Neuron (in vitro differentiated cells): Measurements from ENCODE around the gene HRK.

Experiments
- H2AFZ ChIP-seq: one replicate; pipeline ENCODE4 v1.6.1; 2013; ENCODE audit warnings: low read depth, mild to moderate bottlenecking, inconsistent platforms, low read length, moderate library complexity
- H3K27me3 ChIP-seq: one replicate; pipeline ENCODE4 v1.6.1; 2013; ENCODE audit warnings: low read length; ENCODE audit not compliant: insufficient read depth
- H3K36me3 ChIP-seq: one replicate; pipeline ENCODE4 v1.6.1; 2013; ENCODE audit warnings: low read length; ENCODE audit not compliant: insufficient read depth
- H3K4me1 ChIP-seq: one replicate; pipeline ENCODE4 v1.6.1; 2013; ENCODE audit warnings: low read length; ENCODE audit not compliant: insufficient read depth
- H3K4me3 ChIP-seq: 2 replicates; pipeline ENCODE4 v1.5.1; 2013; ENCODE audit warnings: mild to moderate bottlenecking, low read length, moderate library complexity
- H3K9me3 ChIP-seq: one replicate; pipeline ENCODE4 v1.6.1; 2013; ENCODE audit warnings: low read length

The HRK gene

GRCh38 chr12:116853507-116853906 is 27.7 kb downstream of the HRK start:
- Histone ChIP-seq H3K4me1 (peaks cover 9% of the 10 kb centered on the region), H3K36me3 (peaks cover 6% of the 10 kb centered on the region), H2AFZ (no peak overlapping the region), H3K4me3 (no peak overlapping the region), H3K27me3 (no peaks in the 10 kb centered on the region), H3K9me3 (no peaks in the 10 kb centered on the region)

- no peaks in the 10 kb centered on the region for H3K9me3 ChIP-seq
- peaks cover 3% of the 10 kb centered on the region for H3K4me1 ChIP-seq
- H3K27me3 ChIP-seq: no peaks in the 10 kb centered on the region
- H3K36me3 ChIP-seq: peaks cover 6% of the 10 kb centered on the region
- no peak overlapping the region for H2AFZ ChIP-seq
- no peak overlapping the region for H3K4me3 ChIP-seq
These were observed 28.9 kb downstream of the HRK start for GRCh38 chr12:116852303-116852702.

- Histone ChIP-seq H3K36me3 (peaks cover 8% of the 10 kb centered on the region), H2AFZ (no peak overlapping the region), H3K4me3 (no peak overlapping the region), H3K27me3 (no peaks in the 10 kb centered on the region), H3K9me3 (no peaks in the 10 kb centered on the region), H3K4me1 (peaks cover 3% of the 10 kb centered on the region)
These were observed 32.0 kb downstream of the HRK start for GRCh38 chr12:116849216-116849615.

GRCh38 chr12:116843085-116843484 is 38.2 kb downstream of the HRK start:
- Histone ChIP-seq H3K4me1 (no peaks in the 10 kb centered on the region), H3K36me3 (peaks cover 3% of the 10 kb centered on the region), H3K27me3 (no peaks in the 10 kb centered on the region), H3K4me3 (no peak overlapping the region), H2AFZ (no peak overlapping the region), H3K9me3 (no peaks in the 10 kb centered on the region)

GRCh38 chr12:116839287-116839830 is 41.9 kb downstream of the HRK start:
- no peaks in the 10 kb centered on the region for H3K4me1 ChIP-seq
- H3K9me3 ChIP-seq: no peaks in the 10 kb centered on the region
- no peak overlapping the region for H2AFZ ChIP-seq
- H3K36me3 ChIP-seq: peaks cover 17% of the 10 kb centered on the region
- H3K4me3 ChIP-seq: no peak overlapping the region
- H3K27me3 ChIP-seq: no peaks in the 10 kb centered on the region

- Histone ChIP-seq H3K9me3 (no peaks in the 10 kb centered on the region), H2AFZ (no peak overlapping the region), H3K4me1 (no peaks in the 10 kb centered on the region), H3K4me3 (no peak overlapping the region), H3K36me3 (peaks cover 18% of the 10 kb centered on the region), H3K27me3 (no peaks in the 10 kb centered on the region)
These were observed 42.9 kb downstream of the HRK start for GRCh38 chr12:116838365-116838764.

GRCh38 chr12:116837097-116837496 is 44.1 kb downstream of the HRK start:
- Histone ChIP-seq H3K4me1 (no peaks in the 10 kb centered on the region), H2AFZ (no peak overlapping the region), H3K4me3 (no peak overlapping the region), H3K9me3 (no peaks in the 10 kb centered on the region), H3K27me3 (no peaks in the 10 kb centered on the region), H3K36me3 (peaks cover 18% of the 10 kb centered on the region)

GRCh38 chr12:116835484-116835883 is 45.8 kb downstream of the HRK start:
- H2AFZ ChIP-seq: no peak overlapping the region
- no peaks in the 10 kb centered on the region for H3K9me3 ChIP-seq
- no peaks in the 10 kb centered on the region for H3K27me3 ChIP-seq
- H3K36me3 ChIP-seq: peaks cover 18% of the 10 kb centered on the region
- no peak overlapping the region for H3K4me3 ChIP-seq
- no peaks in the 10 kb centered on the region for H3K4me1 ChIP-seq

GRCh38 chr12:116833474-116833873 is 47.8 kb downstream of the HRK start:
- peaks cover 18% of the 10 kb centered on the region for H3K36me3 ChIP-seq
- H2AFZ ChIP-seq: no peak overlapping the region
- no peaks in the 10 kb centered on the region for H3K27me3 ChIP-seq
- no peaks in the 10 kb centered on the region for H3K9me3 ChIP-seq
- H3K4me1 ChIP-seq: no peaks in the 10 kb centered on the region
- H3K4me3 ChIP-seq: no peak overlapping the region

- Histone ChIP-seq H3K4me1 (no peaks in the 10 kb centered on the region), H3K27me3 (no peaks in the 10 kb centered on the region), H3K36me3 (peaks cover 18% of the 10 kb centered on the region), H2AFZ (no peak overlapping the region), H3K9me3 (no peaks in the 10 kb centered on the region), H3K4me3 (no peak overlapping the region)
These were observed 48.9 kb downstream of the HRK start for GRCh38 chr12:116832353-116832752.

- no peak overlapping the region for H2AFZ ChIP-seq
- no peaks in the 10 kb centered on the region for H3K36me3 ChIP-seq
- no peaks in the 10 kb centered on the region for H3K27me3 ChIP-seq
- H3K4me3 ChIP-seq: no peak overlapping the region
- H3K9me3 ChIP-seq: peaks cover 3% of the 10 kb centered on the region
- H3K4me1 ChIP-seq: no peaks in the 10 kb centered on the region
These were observed 53.8 kb downstream of the HRK start for GRCh38 chr12:116827432-116827831.

- H3K4me3 ChIP-seq: no peak overlapping the region
- no peaks in the 10 kb centered on the region for H3K27me3 ChIP-seq
- peaks cover 10% of the 10 kb centered on the region for H3K4me1 ChIP-seq
- H3K36me3 ChIP-seq: no peaks in the 10 kb centered on the region
- no peak overlapping the region for H2AFZ ChIP-seq
- peaks cover 3% of the 10 kb centered on the region for H3K9me3 ChIP-seq
These were observed 60.0 kb downstream of the HRK start for GRCh38 chr12:116821291-116821690.

GRCh38 chr12:116820064-116820656 is 61.1 kb downstream of the HRK start:
- Histone ChIP-seq H3K4me3 (peak overlapping the region; percentile 60), H3K9me3 (peaks cover 3% of the 10 kb centered on the region), H3K27me3 (no peaks in the 10 kb centered on the region), H3K36me3 (no peaks in the 10 kb centered on the region), H2AFZ (peak overlapping the region; percentile 43), H3K4me1 (peaks cover 10% of the 10 kb centered on the region)
